HEK293 (cell line): ENCODE data around the gene TNFRSF14.

Experiments
- HOXD13 ChIP-seq: sonication (generic); formaldehyde crosslinking; IDR thresholded peaks from 2 replicates; pipeline ENCODE4 v1.8.0; 2022; ENCODE audit warnings: missing genetic modification reagents, borderline replicate concordance
- TRIM28 ChIP-seq: IDR thresholded peaks from 2 replicates; pipeline ENCODE4 v1.6.1; 2011; ENCODE audit warnings: low read length, control low read depth, borderline replicate concordance
- YY1 ChIP-seq: fragments of 450-650 bp; formaldehyde crosslinking; IDR thresholded peaks from 2 replicates; pipeline ENCODE4 v1.5.1; 2018; ENCODE audit warnings: missing biosample characterization, missing genetic modification characterization
- ZNF274 ChIP-seq, 2 experiments: fragments of 200-500 bp in 1 of 2; fragments of 450-650 bp in 1 of 2; sonication (Bioruptor generic) in 1 of 2; formaldehyde crosslinking in 1 of 2; IDR thresholded peaks; 2 replicates each; pipeline versions ENCODE4 v1.5.1 to v1.6.1; 2014 to 2016; ENCODE audit warnings: borderline replicate concordance in 1 of 2, inconsistent platforms in 1 of 2, low read length in 1 of 2, missing biosample characterization in 1 of 2, missing genetic modification characterization in 1 of 2
- ZNF558 ChIP-seq: fragments of 450-650 bp; formaldehyde crosslinking; IDR thresholded peaks from 2 replicates; pipeline ENCODE4 v1.5.1; 2016; ENCODE audit warnings: missing biosample characterization, missing genetic modification characterization
- ZNF610 ChIP-seq: fragments of 450-650 bp; formaldehyde crosslinking; IDR thresholded peaks from 2 replicates; pipeline ENCODE4 v1.5.1; 2016; ENCODE audit warnings: missing biosample characterization, missing genetic modification characterization, borderline replicate concordance
- ZNF660 ChIP-seq: fragments of 450-650 bp; IDR thresholded peaks from 2 replicates; pipeline ENCODE4 v1.5.1; 2018; ENCODE audit warnings: missing biosample characterization, mild to moderate bottlenecking, missing genetic modification characterization
- ZNF707 ChIP-seq: fragments of 450-650 bp; formaldehyde crosslinking; IDR thresholded peaks from 2 replicates; pipeline ENCODE4 v1.5.1; 2016; ENCODE audit warnings: missing biosample characterization, missing genetic modification characterization
- ZNF76 ChIP-seq: fragments of 450-650 bp; formaldehyde crosslinking; IDR thresholded peaks from 2 replicates; pipeline ENCODE4; 2016; ENCODE audit warnings: low read depth, missing biosample characterization, missing genetic modification characterization, borderline replicate concordance
- ZNF785 ChIP-seq: fragments of 450-650 bp; formaldehyde crosslinking; IDR thresholded peaks from 2 replicates; pipeline ENCODE4 v1.5.1; 2016; ENCODE audit warnings: missing biosample characterization, missing genetic modification characterization
- TF ChIP-seq, protein P1 (sequence below): fragments of 450-650 bp; IDR thresholded peaks from 2 replicates; pipeline ENCODE4 v1.5.1; 2018; ENCODE audit warnings: missing biosample characterization, mild to moderate bottlenecking, missing genetic modification characterization
- TF ChIP-seq, protein P2 (sequence below): fragments of 450-650 bp; formaldehyde crosslinking; IDR thresholded peaks from 2 replicates; pipeline ENCODE4 v1.5.1; 2016; ENCODE audit warnings: missing biosample characterization, missing genetic modification characterization
- TF ChIP-seq, protein P3 (sequence below): fragments of 450-650 bp; formaldehyde crosslinking; IDR thresholded peaks from 2 replicates; pipeline ENCODE4 v1.5.1; 2017; ENCODE audit warnings: missing biosample characterization, missing genetic modification characterization
- TF ChIP-seq, protein P4 (sequence below): sonication (generic); formaldehyde crosslinking; IDR thresholded peaks from 2 replicates; pipeline ENCODE4 v1.8.1; 2022; ENCODE audit warnings: mild to moderate bottlenecking, moderate library complexity, missing genetic modification reagents

DNA sequence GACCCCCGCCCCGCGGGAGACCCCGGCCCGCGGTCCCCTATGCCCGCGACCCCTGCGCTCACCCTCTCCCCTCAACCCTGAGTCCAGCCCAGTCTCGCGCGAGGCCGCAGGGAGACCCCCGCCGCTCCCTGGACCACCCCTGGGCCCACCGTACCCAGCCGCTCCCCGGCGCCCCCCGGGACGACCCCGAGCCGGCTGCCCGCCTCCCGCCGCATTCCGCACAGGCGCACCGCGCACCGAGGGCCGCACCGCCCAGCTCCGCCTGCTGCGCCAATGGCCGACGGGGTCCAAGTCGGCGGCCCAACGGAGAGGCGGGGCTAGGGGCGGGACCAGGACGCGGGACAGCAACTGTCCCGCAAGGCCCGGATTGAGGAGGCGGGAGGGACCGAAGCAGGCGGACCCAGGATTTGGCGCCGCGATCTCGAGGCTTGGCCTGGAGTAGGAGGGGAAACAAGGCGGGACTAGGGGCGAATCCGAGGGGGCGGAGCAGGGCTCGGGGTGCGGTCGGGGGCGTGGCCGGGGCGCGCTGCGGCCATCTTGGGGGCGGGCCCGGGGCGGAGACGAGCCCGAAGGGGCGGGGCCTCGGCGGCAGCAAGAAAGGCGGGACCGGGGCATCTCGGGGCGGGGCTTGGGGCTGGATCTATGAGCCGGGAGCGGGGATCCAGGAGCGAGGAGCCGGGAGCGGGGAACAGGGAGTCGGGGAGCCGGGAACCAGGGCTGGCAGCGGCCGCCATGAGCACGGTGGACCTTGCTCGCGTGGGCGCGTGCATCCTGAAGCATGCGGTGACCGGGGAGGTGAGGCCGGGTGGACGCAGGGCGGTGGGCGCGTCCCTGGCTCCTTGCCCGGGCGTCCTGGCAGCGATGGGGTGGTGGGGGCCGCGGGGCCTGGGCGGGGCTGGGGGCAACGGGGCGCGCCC, 30.2 kb downstream of the TNFRSF14 start, which contains the start of gene PRXL2B:
- TF ChIP-seq, protein P1, sequence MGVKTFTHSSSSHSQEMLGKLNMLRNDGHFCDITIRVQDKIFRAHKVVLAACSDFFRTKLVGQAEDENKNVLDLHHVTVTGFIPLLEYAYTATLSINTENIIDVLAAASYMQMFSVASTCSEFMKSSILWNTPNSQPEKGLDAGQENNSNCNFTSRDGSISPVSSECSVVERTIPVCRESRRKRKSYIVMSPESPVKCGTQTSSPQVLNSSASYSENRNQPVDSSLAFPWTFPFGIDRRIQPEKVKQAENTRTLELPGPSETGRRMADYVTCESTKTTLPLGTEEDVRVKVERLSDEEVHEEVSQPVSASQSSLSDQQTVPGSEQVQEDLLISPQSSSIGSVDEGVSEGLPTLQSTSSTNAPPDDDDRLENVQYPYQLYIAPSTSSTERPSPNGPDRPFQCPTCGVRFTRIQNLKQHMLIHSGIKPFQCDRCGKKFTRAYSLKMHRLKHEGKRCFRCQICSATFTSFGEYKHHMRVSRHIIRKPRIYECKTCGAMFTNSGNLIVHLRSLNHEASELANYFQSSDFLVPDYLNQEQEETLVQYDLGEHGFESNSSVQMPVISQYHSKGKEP (tag by site-specific recombination): no peak
- no peak for TF ChIP-seq HOXD13 (CRISPR knock-in tag)
- TF ChIP-seq ZNF274 (IDR thresholded peaks at IDR 0.05; ENCODE audit: low read length): no peak
- no peak for TF ChIP-seq ZNF274 (tag by site-specific recombination; IDR thresholded peaks at IDR 0.05; ENCODE audit: borderline replicate concordance)
- TF ChIP-seq YY1: no peak; the same call in 1 of the 2 replicates
- no peak for TF ChIP-seq ZNF785 (tag by site-specific recombination)
- TF ChIP-seq, protein P2, sequence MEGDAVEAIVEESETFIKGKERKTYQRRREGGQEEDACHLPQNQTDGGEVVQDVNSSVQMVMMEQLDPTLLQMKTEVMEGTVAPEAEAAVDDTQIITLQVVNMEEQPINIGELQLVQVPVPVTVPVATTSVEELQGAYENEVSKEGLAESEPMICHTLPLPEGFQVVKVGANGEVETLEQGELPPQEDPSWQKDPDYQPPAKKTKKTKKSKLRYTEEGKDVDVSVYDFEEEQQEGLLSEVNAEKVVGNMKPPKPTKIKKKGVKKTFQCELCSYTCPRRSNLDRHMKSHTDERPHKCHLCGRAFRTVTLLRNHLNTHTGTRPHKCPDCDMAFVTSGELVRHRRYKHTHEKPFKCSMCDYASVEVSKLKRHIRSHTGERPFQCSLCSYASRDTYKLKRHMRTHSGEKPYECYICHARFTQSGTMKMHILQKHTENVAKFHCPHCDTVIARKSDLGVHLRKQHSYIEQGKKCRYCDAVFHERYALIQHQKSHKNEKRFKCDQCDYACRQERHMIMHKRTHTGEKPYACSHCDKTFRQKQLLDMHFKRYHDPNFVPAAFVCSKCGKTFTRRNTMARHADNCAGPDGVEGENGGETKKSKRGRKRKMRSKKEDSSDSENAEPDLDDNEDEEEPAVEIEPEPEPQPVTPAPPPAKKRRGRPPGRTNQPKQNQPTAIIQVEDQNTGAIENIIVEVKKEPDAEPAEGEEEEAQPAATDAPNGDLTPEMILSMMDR (tag by site-specific recombination): no peak
- TF ChIP-seq, protein P3, sequence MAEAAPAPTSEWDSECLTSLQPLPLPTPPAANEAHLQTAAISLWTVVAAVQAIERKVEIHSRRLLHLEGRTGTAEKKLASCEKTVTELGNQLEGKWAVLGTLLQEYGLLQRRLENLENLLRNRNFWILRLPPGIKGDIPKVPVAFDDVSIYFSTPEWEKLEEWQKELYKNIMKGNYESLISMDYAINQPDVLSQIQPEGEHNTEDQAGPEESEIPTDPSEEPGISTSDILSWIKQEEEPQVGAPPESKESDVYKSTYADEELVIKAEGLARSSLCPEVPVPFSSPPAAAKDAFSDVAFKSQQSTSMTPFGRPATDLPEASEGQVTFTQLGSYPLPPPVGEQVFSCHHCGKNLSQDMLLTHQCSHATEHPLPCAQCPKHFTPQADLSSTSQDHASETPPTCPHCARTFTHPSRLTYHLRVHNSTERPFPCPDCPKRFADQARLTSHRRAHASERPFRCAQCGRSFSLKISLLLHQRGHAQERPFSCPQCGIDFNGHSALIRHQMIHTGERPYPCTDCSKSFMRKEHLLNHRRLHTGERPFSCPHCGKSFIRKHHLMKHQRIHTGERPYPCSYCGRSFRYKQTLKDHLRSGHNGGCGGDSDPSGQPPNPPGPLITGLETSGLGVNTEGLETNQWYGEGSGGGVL: no peak
- TF ChIP-seq ZNF660 (tag by site-specific recombination): no peak
- no peak for TF ChIP-seq ZNF558
- no peak for TF ChIP-seq ZNF610
- no peak for TF ChIP-seq TRIM28
- no peak for TF ChIP-seq ZNF76 (tag by site-specific recombination)
- TF ChIP-seq, protein P4, sequence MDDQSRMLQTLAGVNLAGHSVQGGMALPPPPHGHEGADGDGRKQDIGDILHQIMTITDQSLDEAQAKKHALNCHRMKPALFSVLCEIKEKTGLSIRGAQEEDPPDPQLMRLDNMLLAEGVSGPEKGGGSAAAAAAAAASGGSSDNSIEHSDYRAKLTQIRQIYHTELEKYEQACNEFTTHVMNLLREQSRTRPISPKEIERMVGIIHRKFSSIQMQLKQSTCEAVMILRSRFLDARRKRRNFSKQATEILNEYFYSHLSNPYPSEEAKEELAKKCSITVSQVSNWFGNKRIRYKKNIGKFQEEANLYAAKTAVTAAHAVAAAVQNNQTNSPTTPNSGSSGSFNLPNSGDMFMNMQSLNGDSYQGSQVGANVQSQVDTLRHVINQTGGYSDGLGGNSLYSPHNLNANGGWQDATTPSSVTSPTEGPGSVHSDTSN: no peak
- no peak for TF ChIP-seq ZNF707 (tag by site-specific recombination)
